ENCODE results near the gene MYL12A.
A peak's percentile ranks its signal among the peaks of the same experiment; 100 is the strongest.

The MYL12A gene

DNA sequence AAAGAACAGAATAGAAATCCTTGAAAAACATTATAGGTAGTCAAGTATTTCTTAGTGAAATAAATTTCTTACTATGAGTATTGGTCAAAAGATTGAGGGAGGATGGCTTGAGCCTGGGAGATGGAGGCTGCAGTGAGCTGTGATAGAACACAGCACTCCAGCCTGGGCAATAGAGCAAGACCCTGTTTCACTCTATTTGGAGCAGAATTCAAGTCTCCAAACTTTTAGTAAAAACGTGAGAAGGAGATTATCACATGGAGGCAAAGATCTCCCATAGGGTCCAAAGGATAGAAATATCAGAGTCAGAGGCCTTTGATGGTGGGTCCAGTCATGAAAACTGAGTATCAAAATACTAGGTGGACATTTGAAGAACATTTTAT lies 2.4 kb upstream of the MYL12A start:
- no peak for DNase-seq (ENCODE audit: low spot score)
- no peak for TF ChIP-seq CTCF (IDR thresholded peaks at IDR 0.05; ENCODE audit: extremely low read depth, missing control alignments)

DNA sequence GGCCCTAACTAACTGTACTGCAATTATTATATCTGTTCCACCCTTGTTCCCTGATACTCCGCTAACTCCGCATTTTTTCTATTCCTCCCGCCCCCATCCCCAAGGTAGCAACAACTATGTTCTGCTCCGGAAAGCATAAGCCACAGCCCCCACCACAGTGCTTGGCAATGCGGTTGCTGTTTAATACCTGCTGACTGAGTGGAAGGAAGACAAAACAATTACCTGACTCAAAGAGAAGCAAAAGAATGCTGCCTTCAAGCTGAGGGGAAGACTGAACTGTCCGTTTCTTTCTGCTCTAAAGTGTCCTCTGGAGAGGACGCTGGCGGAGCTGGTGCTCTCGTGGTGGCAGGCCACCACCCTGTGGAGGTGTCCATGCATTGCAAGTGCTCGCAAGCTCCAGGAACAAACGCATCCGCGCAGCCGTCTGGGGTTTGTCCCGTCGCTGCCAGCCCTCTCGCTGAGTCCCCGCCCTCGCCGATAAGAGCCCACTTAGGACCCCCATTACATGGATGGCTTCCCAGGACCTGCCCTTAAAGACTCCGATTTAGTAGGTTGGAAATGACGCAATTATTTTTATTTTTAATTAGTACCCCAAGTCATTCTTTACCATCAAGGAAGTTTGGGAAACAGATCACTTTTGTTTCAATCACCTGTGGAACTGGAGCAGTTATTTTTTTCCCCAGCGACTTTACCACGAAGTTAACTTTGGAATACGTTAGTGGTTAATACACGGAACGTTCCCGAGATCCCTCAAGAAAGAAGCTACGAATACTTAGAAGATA lies 1.6 kb upstream of the MYL12A start:
- peak; percentile 89 for TF ChIP-seq CTCF (IDR thresholded peaks at IDR 0.05; ENCODE audit: extremely low read depth, missing control alignments)
- DNase-seq (ENCODE audit: low spot score), result peak; percentile 78

- DNase-seq (ENCODE audit: low spot score), result peak; percentile 22
- no peak for TF ChIP-seq CTCF (IDR thresholded peaks at IDR 0.05; ENCODE audit: extremely low read depth, missing control alignments)
These were observed 864 bp upstream of the MYL12A start for GRCh38 chr18:3246635-3247239.

GRCh38 chr18:3248062-3248657 lies 559 bp downstream of the MYL12A start:
- no peak for TF ChIP-seq CTCF (IDR thresholded peaks at IDR 0.05; ENCODE audit: extremely low read depth, missing control alignments)
- no peak for DNase-seq (ENCODE audit: low spot score)

DNA sequence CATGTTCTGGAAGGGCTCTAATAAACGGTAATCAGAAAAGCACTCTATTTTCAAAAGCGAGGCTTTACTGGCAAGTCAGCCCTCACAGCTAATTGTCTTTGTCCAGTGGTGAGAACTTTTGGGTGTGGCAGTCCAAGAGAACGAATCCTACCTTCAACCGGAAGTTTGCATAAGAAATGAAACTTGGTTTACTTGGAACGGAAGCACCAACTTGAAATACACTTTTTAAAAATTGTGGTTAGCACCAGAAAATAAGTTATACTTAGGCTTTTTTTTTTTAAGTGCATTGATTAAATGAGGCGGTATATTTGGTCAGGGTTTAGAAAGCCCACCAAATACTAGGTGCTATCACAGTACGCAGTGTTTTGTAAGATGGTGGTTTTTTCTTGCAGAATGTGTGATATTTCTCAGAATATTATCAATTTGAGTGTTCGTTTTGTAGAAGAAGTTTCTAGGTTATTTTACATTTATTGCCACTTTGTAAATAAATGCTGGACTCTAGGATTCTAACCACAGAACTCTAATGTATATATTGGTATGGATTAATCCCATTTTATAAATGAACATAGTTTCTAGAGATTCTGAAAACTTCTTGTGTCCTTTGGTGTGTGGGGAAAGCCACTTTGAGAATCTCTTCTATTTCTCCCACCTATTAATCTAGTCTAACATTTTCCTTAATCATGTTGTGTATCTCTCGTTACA lies 1.2 kb downstream of the MYL12A start:
- DNase-seq (ENCODE audit: low spot score), result peak; percentile 58

GRCh38 chr18:3250237-3251107 lies 2.9 kb downstream of the MYL12A start:
- TF ChIP-seq CTCF (IDR thresholded peaks at IDR 0.05; ENCODE audit: extremely low read depth, missing control alignments), result no peak
- no peak for DNase-seq (ENCODE audit: low spot score)

More for the DNA sequence above, 1.2 kb downstream of the MYL12A start:
- TF ChIP-seq CTCF (IDR thresholded peaks at IDR 0.05; ENCODE audit: extremely low read depth, missing control alignments), result no peak
